Fibroblast of skin of right quadriceps (primary cell): ENCODE results near the gene PTPN4.

Experiments used
- DNase-seq: peaks from one replicate; pipeline ENCODE4 v3.0.0-alpha.2; 2013

Gene PTPN4

GRCh38 chr2:119759451-119760236 lies at the start of gene PTPN4:
Gene PTPN4, plus strand, starts transcription at chr2:119759922. Its CDS starts 49,932 bp downstream, at chr2:119809854.
- DNase-seq, result peak; percentile 98

- no peak for DNase-seq
Measured at GRCh38 chr2:119710281-119710680, 49.4 kb upstream of the PTPN4 start.

GRCh38 chr2:119711352-119711751 lies 48.4 kb upstream of the PTPN4 start:
- DNase-seq, result no peak

GRCh38 chr2:119712571-119712970 lies 47.2 kb upstream of the PTPN4 start:
- no peak for DNase-seq

GRCh38 chr2:119713819-119714490 lies 45.8 kb upstream of the PTPN4 start:
- peak; percentile 14 for DNase-seq

- no peak for DNase-seq
Measured at GRCh38 chr2:119715409-119716283, 44.1 kb upstream of the PTPN4 start.

GRCh38 chr2:119716284-119716672 lies 43.4 kb upstream of the PTPN4 start:
- DNase-seq, result no peak

- DNase-seq, result no peak
Measured at GRCh38 chr2:119718501-119719260, 41.0 kb upstream of the PTPN4 start.

- no peak for DNase-seq
Measured at GRCh38 chr2:119719261-119719627, 40.5 kb upstream of the PTPN4 start.

- DNase-seq, result no peak
Measured at GRCh38 chr2:119721043-119721442, 38.7 kb upstream of the PTPN4 start.

- DNase-seq, result no peak
Measured at GRCh38 chr2:119721462-119721861, 38.3 kb upstream of the PTPN4 start.

- DNase-seq, result no peak
Measured at GRCh38 chr2:119721904-119722303, 37.8 kb upstream of the PTPN4 start.

- no peak for DNase-seq
Measured at GRCh38 chr2:119723186-119723585, 36.5 kb upstream of the PTPN4 start.

- DNase-seq, result no peak
Measured at GRCh38 chr2:119723784-119724467, 35.8 kb upstream of the PTPN4 start.

GRCh38 chr2:119724656-119725485 lies 34.9 kb upstream of the PTPN4 start:
- DNase-seq, result no peak

GRCh38 chr2:119727493-119727892 lies 32.2 kb upstream of the PTPN4 start:
- no peak for DNase-seq

- no peak for DNase-seq
Measured at GRCh38 chr2:119728421-119728820, 31.3 kb upstream of the PTPN4 start.

- DNase-seq, result no peak
Measured at GRCh38 chr2:119730671-119731177, 29.0 kb upstream of the PTPN4 start.

GRCh38 chr2:119731983-119732382 lies 27.7 kb upstream of the PTPN4 start:
- DNase-seq, result no peak

- DNase-seq, result no peak
Measured at GRCh38 chr2:119732601-119733164, 27.0 kb upstream of the PTPN4 start.

- no peak for DNase-seq
Measured at GRCh38 chr2:119734047-119734446, 25.7 kb upstream of the PTPN4 start.
